Gastrocnemius medialis (tissue), 4 donors: ENCODE results near the gene SLC22A2.

Experiments
- CTCF ChIP-seq, 5 experiments: fragments of 450-650 bp in 3 of 5; fragments of 200-600 bp in 2 of 5; sonication (generic) in 2 of 5; IDR thresholded peaks in 4 of 5; conservative IDR thresholded peaks in 1 of 5; 1 replicate in 4 of 5; 2 replicates in 1 of 5; pipeline ENCODE4 v1.5.1; 2016 to 2019; ENCODE audit warnings: antibody characterized with exemption in 5 of 5, mild to moderate bottlenecking in 3 of 5, moderate library complexity in 3 of 5
- POLR2A ChIP-seq, 2 donors: fragments of 450-650 bp; IDR thresholded peaks; one replicate each; pipeline ENCODE4 v1.6.1; 2017; ENCODE audit warnings: antibody characterized with exemption in 2 of 2, mild to moderate bottlenecking in 2 of 2, moderate library complexity in 2 of 2

- TF ChIP-seq CTCF (IDR thresholded peaks at IDR 0.05 in 4 of 5, conservative IDR thresholded peaks at IDR 0.05 in 1 of 5) (no peak), POLR2A (IDR thresholded peaks at IDR 0.05) (no peak)
Observed at GRCh38 chr6:160293844-160294243, 35.2 kb upstream of the SLC22A2 start.
